Lower lobe of right lung (tissue), 2 donors: ENCODE data around the gene CDH23. TPM values are rescaled to one million over a fixed set of nuclear protein-coding genes. Genes with fewer than 3 reads are reported as not detected.

Experiments
- ATAC-seq, 2 donors: fragments of 200-7000 bp; cut with Tn5 transposase; one replicate each; pipeline ENCODE4 v1.9.1; 2020 to 2022; ENCODE audit warnings: mild to moderate bottlenecking in 2 of 2, moderate library complexity in 2 of 2
- DNase-seq: peaks from one replicate; pipeline ENCODE4 v3.0.0-alpha.2; 2020
- H3K27ac ChIP-seq: fragments of 200-600 bp; one replicate; pipeline ENCODE4 v1.8.0; 2022
- H3K27me3 ChIP-seq: fragments of 200-600 bp; one replicate; pipeline ENCODE4 v1.8.0; 2022; ENCODE audit warnings: low read depth
- H3K36me3 ChIP-seq: fragments of 200-600 bp; one replicate; pipeline ENCODE4 v1.8.0; 2022; ENCODE audit warnings: mild to moderate bottlenecking
- H3K4me1 ChIP-seq: fragments of 200-600 bp; one replicate; pipeline ENCODE4 v1.8.0; 2022
- H3K4me3 ChIP-seq: fragments of 200-600 bp; one replicate; pipeline ENCODE4 v1.8.0; 2022; ENCODE audit warnings: mild to moderate bottlenecking
- H3K9me3 ChIP-seq: fragments of 200-600 bp; one replicate; pipeline ENCODE4 v1.8.0; 2022
- intact Hi-C: fragments of 100-400 bp; cut with DNase I; formaldehyde crosslinking; loops from one replicate; pipeline ENCODE4 v1.11.0; 2022
- total RNA-seq: library from RNA; stranded (reverse); fragmentation: NEBNext Ultra II Directional; extraction: Animal tissue kit (Norgen Biotek cat#: 25700); gene quantifications from one replicate; pipeline ENCODE4 v1.2.1, GENCODE V29; 2021
- TF ChIP-seq, protein P1 (sequence below): fragments of 200-600 bp; IDR thresholded peaks from one replicate; pipeline ENCODE4 v1.8.0; 2022; ENCODE audit warnings: antibody characterized with exemption, mild to moderate bottlenecking
- donor health status: DM: no; HTN: yes; CAD: no; lungs with severe emphysema.

Gene CDH23
- total RNA-seq, 1 donor from 2014 or later = 9.4 TPM

DNA sequence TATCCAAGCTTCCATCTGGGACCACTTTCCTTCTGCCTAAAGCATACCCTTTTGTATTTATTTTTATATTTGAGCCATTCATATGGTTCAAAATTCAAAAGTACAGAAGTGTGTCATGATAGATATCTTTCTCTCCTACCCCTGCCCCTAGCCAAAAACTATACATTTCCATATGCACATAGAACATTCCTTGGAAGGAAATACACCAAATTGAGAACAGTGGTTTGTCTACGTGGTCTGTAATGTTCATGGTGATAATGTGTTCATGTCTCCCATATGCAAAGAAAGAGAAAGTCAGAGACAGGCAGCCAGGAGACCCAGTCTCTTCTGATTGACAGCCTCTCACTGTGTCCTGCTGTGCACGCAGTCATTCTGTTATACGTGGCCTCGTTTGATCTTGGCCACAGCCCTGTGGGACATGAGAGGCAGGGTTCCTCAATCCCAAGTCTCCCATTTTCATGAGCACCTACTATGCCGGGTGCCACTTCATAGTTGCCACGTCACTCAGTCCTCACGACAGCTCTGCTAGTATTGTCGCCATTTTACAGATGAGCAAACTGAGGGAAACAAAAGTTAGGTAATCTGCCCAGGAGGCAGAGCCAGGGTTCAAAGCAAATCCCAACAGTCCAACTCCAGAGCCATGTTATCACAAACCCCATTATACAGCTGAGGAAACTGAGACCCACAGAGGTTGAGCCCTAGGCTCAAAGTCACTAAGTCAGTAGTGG is 8.0 kb upstream of the CDH23 start:
- Histone ChIP-seq H3K27me3 (peaks cover 11% of the 10 kb centered on the region), H3K36me3 (no peaks in the 10 kb centered on the region), H3K27ac (no peak overlapping the region), H3K9me3 (no peaks in the 10 kb centered on the region), H3K4me1 (no peaks in the 10 kb centered on the region), H3K4me3 (no peak overlapping the region)
- DNase-seq (no peak), ATAC-seq (no peak)
- intact Hi-C loops = no loop called here
- TF ChIP-seq, protein P1, sequence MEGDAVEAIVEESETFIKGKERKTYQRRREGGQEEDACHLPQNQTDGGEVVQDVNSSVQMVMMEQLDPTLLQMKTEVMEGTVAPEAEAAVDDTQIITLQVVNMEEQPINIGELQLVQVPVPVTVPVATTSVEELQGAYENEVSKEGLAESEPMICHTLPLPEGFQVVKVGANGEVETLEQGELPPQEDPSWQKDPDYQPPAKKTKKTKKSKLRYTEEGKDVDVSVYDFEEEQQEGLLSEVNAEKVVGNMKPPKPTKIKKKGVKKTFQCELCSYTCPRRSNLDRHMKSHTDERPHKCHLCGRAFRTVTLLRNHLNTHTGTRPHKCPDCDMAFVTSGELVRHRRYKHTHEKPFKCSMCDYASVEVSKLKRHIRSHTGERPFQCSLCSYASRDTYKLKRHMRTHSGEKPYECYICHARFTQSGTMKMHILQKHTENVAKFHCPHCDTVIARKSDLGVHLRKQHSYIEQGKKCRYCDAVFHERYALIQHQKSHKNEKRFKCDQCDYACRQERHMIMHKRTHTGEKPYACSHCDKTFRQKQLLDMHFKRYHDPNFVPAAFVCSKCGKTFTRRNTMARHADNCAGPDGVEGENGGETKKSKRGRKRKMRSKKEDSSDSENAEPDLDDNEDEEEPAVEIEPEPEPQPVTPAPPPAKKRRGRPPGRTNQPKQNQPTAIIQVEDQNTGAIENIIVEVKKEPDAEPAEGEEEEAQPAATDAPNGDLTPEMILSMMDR = no peak

- Histone ChIP-seq H3K4me3 (no peak overlapping the region), H3K36me3 (no peaks in the 10 kb centered on the region), H3K27ac (no peak overlapping the region), H3K9me3 (no peaks in the 10 kb centered on the region), H3K4me1 (no peaks in the 10 kb centered on the region), H3K27me3 (peaks cover 11% of the 10 kb centered on the region)
- TF ChIP-seq, protein P1 = no peak
- no peak for ATAC-seq
- intact Hi-C loops = no loop called here
- no peak for DNase-seq
Observed at GRCh38 chr10:71389768-71390460, 6.8 kb upstream of the CDH23 start.

- H3K9me3 ChIP-seq = no peaks in the 10 kb centered on the region
- no peaks in the 10 kb centered on the region for H3K4me1 ChIP-seq
- DNase-seq (no peak), ATAC-seq (no peak)
- no peak overlapping the region for H3K4me3 ChIP-seq
- intact Hi-C loops = no loop called here
- no peaks in the 10 kb centered on the region for H3K36me3 ChIP-seq
- no peak overlapping the region for H3K27ac ChIP-seq
- H3K27me3 ChIP-seq = peaks cover 14% of the 10 kb centered on the region
- TF ChIP-seq, protein P1 = no peak
Observed at GRCh38 chr10:71390461-71390835, 6.3 kb upstream of the CDH23 start.

DNA sequence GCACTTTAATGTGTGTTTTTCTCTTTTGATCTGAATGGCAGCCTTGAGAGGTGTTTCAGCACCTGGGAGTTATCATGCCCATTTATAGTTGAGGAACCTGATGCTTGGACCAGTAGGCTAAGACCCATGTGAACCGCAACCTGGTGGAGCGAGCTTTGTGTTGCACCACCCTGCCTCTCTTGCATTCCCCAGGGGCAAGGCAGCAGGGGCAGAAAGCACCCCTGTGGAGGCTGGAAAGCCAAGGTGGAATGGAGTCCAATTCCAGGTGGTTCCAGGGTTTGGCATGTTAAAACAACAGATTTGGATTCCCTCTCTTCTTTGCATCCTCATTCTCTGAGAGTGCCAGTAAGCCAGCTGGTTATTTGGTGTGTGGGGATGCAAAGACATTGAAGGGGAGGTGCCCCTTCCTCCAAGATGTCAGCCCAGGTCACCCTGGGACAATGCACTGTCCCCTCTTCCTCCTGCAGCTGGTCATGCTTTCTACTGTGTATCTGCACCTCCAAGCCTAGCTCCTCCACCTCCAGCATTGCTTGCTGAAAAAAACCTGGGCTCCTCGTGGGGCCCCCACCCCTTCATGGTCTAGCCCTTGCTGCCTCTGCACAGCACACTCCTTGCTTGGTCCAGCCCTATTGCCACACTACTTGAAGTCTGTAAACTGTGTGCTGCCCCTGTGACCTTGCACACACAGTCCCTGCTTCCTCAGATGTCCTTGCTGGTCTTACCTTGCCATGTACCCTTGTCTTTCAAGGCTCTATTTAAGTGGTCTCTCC is 5.6 kb upstream of the CDH23 start:
- DNase-seq = no peak
- Histone ChIP-seq H3K27ac (no peak overlapping the region), H3K4me3 (no peak overlapping the region), H3K36me3 (no peaks in the 10 kb centered on the region), H3K9me3 (no peaks in the 10 kb centered on the region), H3K27me3 (peaks cover 21% of the 10 kb centered on the region), H3K4me1 (no peaks in the 10 kb centered on the region)
- TF ChIP-seq, protein P1 = no peak
- no peak for ATAC-seq
- intact Hi-C loops = no loop called here

DNA sequence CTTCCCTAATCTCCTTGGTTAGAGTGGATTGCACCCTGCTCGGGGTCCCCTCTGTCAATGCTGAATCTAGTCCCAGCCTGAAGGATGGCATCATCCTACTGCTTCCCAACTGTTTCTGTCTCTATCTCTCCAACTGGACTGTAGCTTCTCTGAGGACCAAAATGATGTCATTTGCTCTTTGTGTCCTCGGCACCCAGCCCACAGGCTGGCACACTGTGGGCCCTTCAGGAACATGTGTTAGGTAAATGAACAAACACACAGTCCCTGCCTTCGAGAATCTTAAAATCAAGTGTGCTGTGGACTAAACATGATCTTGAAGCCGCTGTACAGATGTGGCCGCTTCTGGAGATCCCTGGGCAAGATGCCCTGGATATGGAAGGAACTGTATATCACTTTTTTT is 5.0 kb upstream of the CDH23 start:
- Histone ChIP-seq H3K36me3 (no peaks in the 10 kb centered on the region), H3K27me3 (peaks cover 24% of the 10 kb centered on the region), H3K27ac (no peak overlapping the region), H3K9me3 (no peaks in the 10 kb centered on the region), H3K4me1 (no peaks in the 10 kb centered on the region), H3K4me3 (no peak overlapping the region)
- intact Hi-C loops = no loop called here
- DNase-seq (no peak), ATAC-seq (no peak)
- TF ChIP-seq, protein P1 = no peak
